ENCODE measurements around the gene CNOT8. TPM values are rescaled to one million over a fixed set of nuclear protein-coding genes. Genes with fewer than 3 reads are reported as not detected.

CNOT8 gene
- total and polyA plus RNA-seq, 9 of the 15 experiments (the other 6 are each of a cell fraction or from before 2014, with no cell fraction given): 15.2 to 68.9 (median 52.1) TPM

DNA sequence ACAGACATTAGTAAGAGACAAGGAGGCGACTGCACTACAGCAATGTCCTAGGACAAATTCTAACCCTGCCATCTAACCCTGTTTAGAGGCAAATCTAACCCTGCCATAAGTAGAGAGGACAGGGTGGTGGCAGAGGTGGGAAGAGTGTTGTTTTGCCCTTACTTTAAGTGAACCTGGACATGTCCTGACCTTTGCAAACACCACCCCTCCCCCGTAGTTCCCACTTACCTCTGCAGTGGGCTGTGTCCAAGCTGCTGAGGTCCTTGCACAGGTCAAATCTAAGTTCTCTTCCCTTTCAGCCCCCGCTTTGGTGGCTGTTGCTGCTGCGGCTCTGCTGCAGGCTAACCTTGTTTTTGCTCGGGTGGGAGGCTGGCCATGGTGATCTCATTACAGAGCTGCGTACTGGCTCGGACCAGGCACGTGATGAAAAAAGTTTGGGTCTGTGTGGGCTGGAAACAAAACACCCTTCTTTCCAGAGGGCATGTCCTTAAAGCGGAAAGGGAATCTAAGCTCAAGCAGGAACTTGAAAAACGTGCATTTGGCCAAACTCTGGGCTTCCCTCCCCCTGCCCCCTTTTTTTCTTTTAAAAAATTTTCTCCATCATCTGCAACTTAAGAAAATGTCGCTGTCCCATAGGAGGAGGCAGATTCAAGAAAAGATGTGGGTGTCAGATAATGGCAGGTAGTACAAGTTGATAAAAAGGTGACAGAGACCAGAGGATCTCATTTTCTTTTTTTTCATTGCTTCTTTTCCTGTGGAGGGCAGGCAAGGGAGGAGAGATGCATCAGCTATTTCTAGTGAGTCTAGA, 8.0 kb upstream of the CNOT8 start, which contains the start of gene FAXDC2 (continued):
- TF ChIP-seq SIN3B (IDR thresholded peaks at IDR 0.05; ENCODE audit: low read depth) (no peak), JUND (IDR thresholded peaks at IDR 0.05; ENCODE audit: borderline replicate concordance, low read depth, low read length) (peak; percentile 48; the same call in 1 of the 2 replicates), JUND (tag; IDR thresholded peaks at IDR 0.05; ENCODE audit: borderline replicate concordance, low read depth, low read length) (peak; percentile 30; the same call in 1 of the 3 replicates), BHLHE40 (IDR thresholded peaks at IDR 0.05; ENCODE audit: low read length) (peak; percentile 88), ZNF217 (CRISPR knock-in tag; IDR thresholded peaks at IDR 0.05) (no peak), LEF1 (IDR thresholded peaks at IDR 0.05) (no peak), CXXC5 (CRISPR knock-in tag; IDR thresholded peaks at IDR 0.05) (peak; percentile 53), ARID1B (IDR thresholded peaks at IDR 0.05) (0 out of 2 replicates have a peak, but pooled peaks have one; percentile 3), CBFA2T2 (conservative IDR thresholded peaks at IDR 0.05) (peak; percentile 21), CHD1 (IDR thresholded peaks at IDR 0.05; ENCODE audit: low read length) (peak; percentile 8)
- TF ChIP-seq, protein P1, sequence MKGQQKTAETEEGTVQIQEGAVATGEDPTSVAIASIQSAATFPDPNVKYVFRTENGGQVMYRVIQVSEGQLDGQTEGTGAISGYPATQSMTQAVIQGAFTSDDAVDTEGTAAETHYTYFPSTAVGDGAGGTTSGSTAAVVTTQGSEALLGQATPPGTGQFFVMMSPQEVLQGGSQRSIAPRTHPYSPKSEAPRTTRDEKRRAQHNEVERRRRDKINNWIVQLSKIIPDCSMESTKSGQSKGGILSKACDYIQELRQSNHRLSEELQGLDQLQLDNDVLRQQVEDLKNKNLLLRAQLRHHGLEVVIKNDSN (CRISPR knock-in tag; IDR thresholded peaks at IDR 0.05): peak; percentile 90
- TF ChIP-seq, protein P2, sequence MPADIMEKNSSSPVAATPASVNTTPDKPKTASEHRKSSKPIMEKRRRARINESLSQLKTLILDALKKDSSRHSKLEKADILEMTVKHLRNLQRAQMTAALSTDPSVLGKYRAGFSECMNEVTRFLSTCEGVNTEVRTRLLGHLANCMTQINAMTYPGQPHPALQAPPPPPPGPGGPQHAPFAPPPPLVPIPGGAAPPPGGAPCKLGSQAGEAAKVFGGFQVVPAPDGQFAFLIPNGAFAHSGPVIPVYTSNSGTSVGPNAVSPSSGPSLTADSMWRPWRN (IDR thresholded peaks at IDR 0.05; ENCODE audit: low read depth): no peak
- TF ChIP-seq, protein P3, sequence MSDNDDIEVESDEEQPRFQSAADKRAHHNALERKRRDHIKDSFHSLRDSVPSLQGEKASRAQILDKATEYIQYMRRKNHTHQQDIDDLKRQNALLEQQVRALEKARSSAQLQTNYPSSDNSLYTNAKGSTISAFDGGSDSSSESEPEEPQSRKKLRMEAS (CRISPR knock-in tag; IDR thresholded peaks at IDR 0.05): peak; percentile 39; the same call in 1 of the 2 replicates
- TF ChIP-seq, protein P4, sequence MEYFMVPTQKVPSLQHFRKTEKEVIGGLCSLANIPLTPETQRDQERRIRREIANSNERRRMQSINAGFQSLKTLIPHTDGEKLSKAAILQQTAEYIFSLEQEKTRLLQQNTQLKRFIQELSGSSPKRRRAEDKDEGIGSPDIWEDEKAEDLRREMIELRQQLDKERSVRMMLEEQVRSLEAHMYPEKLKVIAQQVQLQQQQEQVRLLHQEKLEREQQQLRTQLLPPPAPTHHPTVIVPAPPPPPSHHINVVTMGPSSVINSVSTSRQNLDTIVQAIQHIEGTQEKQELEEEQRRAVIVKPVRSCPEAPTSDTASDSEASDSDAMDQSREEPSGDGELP (CRISPR knock-in tag; IDR thresholded peaks at IDR 0.05; ENCODE audit: borderline replicate concordance): 0 out of 2 replicates have a peak, but pooled peaks have one; percentile 17
- TF ChIP-seq, protein P5, sequence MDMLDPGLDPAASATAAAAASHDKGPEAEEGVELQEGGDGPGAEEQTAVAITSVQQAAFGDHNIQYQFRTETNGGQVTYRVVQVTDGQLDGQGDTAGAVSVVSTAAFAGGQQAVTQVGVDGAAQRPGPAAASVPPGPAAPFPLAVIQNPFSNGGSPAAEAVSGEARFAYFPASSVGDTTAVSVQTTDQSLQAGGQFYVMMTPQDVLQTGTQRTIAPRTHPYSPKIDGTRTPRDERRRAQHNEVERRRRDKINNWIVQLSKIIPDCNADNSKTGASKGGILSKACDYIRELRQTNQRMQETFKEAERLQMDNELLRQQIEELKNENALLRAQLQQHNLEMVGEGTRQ (CRISPR knock-in tag; IDR thresholded peaks at IDR 0.05): peak; percentile 86
- TF ChIP-seq, protein P6, sequence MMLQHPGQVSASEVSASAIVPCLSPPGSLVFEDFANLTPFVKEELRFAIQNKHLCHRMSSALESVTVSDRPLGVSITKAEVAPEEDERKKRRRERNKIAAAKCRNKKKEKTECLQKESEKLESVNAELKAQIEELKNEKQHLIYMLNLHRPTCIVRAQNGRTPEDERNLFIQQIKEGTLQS (IDR thresholded peaks at IDR 0.05): peak; percentile 73
- TF ChIP-seq, protein P6 (CRISPR knock-in tag; conservative IDR thresholded peaks at IDR 0.05): no peak
- TF ChIP-seq, protein P7, sequence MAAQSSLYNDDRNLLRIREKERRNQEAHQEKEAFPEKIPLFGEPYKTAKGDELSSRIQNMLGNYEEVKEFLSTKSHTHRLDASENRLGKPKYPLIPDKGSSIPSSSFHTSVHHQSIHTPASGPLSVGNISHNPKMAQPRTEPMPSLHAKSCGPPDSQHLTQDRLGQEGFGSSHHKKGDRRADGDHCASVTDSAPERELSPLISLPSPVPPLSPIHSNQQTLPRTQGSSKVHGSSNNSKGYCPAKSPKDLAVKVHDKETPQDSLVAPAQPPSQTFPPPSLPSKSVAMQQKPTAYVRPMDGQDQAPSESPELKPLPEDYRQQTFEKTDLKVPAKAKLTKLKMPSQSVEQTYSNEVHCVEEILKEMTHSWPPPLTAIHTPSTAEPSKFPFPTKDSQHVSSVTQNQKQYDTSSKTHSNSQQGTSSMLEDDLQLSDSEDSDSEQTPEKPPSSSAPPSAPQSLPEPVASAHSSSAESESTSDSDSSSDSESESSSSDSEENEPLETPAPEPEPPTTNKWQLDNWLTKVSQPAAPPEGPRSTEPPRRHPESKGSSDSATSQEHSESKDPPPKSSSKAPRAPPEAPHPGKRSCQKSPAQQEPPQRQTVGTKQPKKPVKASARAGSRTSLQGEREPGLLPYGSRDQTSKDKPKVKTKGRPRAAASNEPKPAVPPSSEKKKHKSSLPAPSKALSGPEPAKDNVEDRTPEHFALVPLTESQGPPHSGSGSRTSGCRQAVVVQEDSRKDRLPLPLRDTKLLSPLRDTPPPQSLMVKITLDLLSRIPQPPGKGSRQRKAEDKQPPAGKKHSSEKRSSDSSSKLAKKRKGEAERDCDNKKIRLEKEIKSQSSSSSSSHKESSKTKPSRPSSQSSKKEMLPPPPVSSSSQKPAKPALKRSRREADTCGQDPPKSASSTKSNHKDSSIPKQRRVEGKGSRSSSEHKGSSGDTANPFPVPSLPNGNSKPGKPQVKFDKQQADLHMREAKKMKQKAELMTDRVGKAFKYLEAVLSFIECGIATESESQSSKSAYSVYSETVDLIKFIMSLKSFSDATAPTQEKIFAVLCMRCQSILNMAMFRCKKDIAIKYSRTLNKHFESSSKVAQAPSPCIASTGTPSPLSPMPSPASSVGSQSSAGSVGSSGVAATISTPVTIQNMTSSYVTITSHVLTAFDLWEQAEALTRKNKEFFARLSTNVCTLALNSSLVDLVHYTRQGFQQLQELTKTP (IDR thresholded peaks at IDR 0.05; ENCODE audit: low read depth in 1 of 2, partially characterized antibody in 2 of 2): peak in 1 of 2 experiments; percentile 34
